K562 (cell line): ENCODE data around the gene PRDX1. TPM values are rescaled to one million over a fixed set of nuclear protein-coding genes. Genes with fewer than 3 reads are reported as not detected.
A peak's percentile ranks its signal among the peaks of the same experiment; 100 is the strongest.

Experiments
- ATAC-seq: fragments of 200-7000 bp; cut with Tn5 transposase; 3 replicates; pipeline ENCODE4 v1.9.1; 2020; ENCODE audit warnings: moderate library complexity
- BruUV-seq: library from RNA; stranded (reverse); fragments of 400-500 nt; replicated peaks from 2 replicates; lab custom pipeline; 2021; lab: Mats Ljungman, UMichigan
- CTCF ChIA-PET: fragments of 300-600 bp; formaldehyde crosslinking; extraction: SDS; loops from one replicate; lab custom pipeline; 2021; ENCODE audit warnings: low intra/inter-chr PET ratio; lab: Yijun Ruan, JAX
- POLR2A ChIA-PET: fragments of 300-600, 350-650 bp; sonication (Branson Sonifier 250); formaldehyde crosslinking; extraction: SDS; loops from one replicate; lab custom pipeline; 2021; ENCODE audit warnings: antibody characterized with exemption, inconsistent platforms; lab: Yijun Ruan, JAX
- DNase-seq, 4 experiments: peaks; one replicate each; pipeline versions ENCODE4 v3.0.0 to v3.0.0-alpha.2; 2011 to 2018; ENCODE audit warnings: low spot score in 3 of 4, mixed read lengths in 3 of 4; ENCODE audit errors: extremely low read depth in 1 of 4
- FAIRE-seq: peaks from 2 replicates; lab custom pipeline; 2011; peaks lifted over from hg19 to GRCh38; lab: Jason Lieb, UNC
- H2AFZ ChIP-seq: 2 replicates; pipeline ENCODE4 v1.6.0; 2011; ENCODE audit warnings: low read depth, low read length, control low read depth, inconsistent platforms
- H3K27ac ChIP-seq: fragments of 200-600 bp; 3 replicates; pipeline ENCODE4 v1.8.0; 2011; ENCODE audit warnings: low read depth, mild to moderate bottlenecking, control low read depth, inconsistent platforms, low read length, moderate library complexity, mixed read lengths; ENCODE audit errors: extremely low read depth
- H3K27me3 ChIP-seq, 2 experiments: fragments of 300-600 bp in 1 of 2; 2 replicates in 1 of 2; 3 replicates in 1 of 2; pipeline versions ENCODE4 v1.6.0 to v1.8.0; 2011; ENCODE audit warnings: inconsistent platforms in 2 of 2, low read length in 2 of 2, mild to moderate bottlenecking in 1 of 2, mixed read lengths in 1 of 2, moderate library complexity in 1 of 2; ENCODE audit not compliant: control insufficient read depth in 2 of 2, insufficient read depth in 2 of 2
- H3K36me3 ChIP-seq: fragments of 300-600 bp; 3 replicates; pipeline ENCODE4 v1.8.0; 2011; ENCODE audit warnings: mild to moderate bottlenecking, low read length, inconsistent platforms; ENCODE audit not compliant: control insufficient read depth, insufficient read depth
- H3K4me1 ChIP-seq, 2 experiments: fragments of 200-600 bp in 1 of 2; replicated peaks in 1 of 2; 2 replicates in 1 of 2; 3 replicates in 1 of 2; pipeline versions ENCODE4 v1.5.1 to v1.8.0; 2011; ENCODE audit warnings: inconsistent platforms in 2 of 2, low read length in 2 of 2, mild to moderate bottlenecking in 1 of 2, mixed read lengths in 1 of 2, moderate library complexity in 1 of 2; ENCODE audit not compliant: control insufficient read depth in 2 of 2, insufficient read depth in 2 of 2
- H3K4me2 ChIP-seq: 2 replicates; pipeline ENCODE4 v1.6.1; 2011; ENCODE audit warnings: low read length, control low read depth, inconsistent platforms, mixed read lengths; ENCODE audit not compliant: insufficient read depth
- H3K4me3 ChIP-seq: fragments of 200-600 bp; sonication (generic), shearing (Covaris generic); 2 replicates; pipeline ENCODE4 v1.5.1; 2016; ENCODE audit warnings: control low read depth, inconsistent platforms
- H3K79me2 ChIP-seq: fragments of 200-600 bp; 3 replicates; pipeline ENCODE4 v1.8.0; 2011; ENCODE audit warnings: low read length, inconsistent platforms; ENCODE audit not compliant: control insufficient read depth, insufficient read depth
- H3K9ac ChIP-seq, 2 experiments: 2 replicates each; pipeline versions ENCODE4 v1.6.0 to v1.6.1; 2011; ENCODE audit warnings: low read depth in 2 of 2, low read length in 2 of 2, control low read depth in 1 of 2, inconsistent platforms in 1 of 2, mild to moderate bottlenecking in 1 of 2, mixed read lengths in 1 of 2; ENCODE audit not compliant: insufficient read depth in 1 of 2
- H3K9me1 ChIP-seq: one replicate; pipeline ENCODE4 v1.6.0; 2011; ENCODE audit warnings: inconsistent platforms, mild to moderate bottlenecking, low read length, moderate library complexity; ENCODE audit not compliant: control insufficient read depth, insufficient read depth
- H3K9me3 ChIP-seq: replicated peaks from 2 replicates; pipeline ENCODE4 v1.5.1; 2011; ENCODE audit warnings: low read depth, low read length, inconsistent platforms; ENCODE audit not compliant: control insufficient read depth, insufficient read depth
- H4K20me1 ChIP-seq: replicated peaks from 2 replicates; pipeline ENCODE4 v1.6.1; 2011; ENCODE audit warnings: low read length, inconsistent platforms, mixed read lengths; ENCODE audit not compliant: control insufficient read depth, insufficient read depth
- E2F6 ChIP-seq, 2 experiments: IDR thresholded peaks; 2 replicates each; pipeline ENCODE4 v1.6.1; 2011; ENCODE audit warnings: borderline replicate concordance in 1 of 2, control low read depth in 1 of 2, low read depth in 1 of 2, low read length in 1 of 2, mild to moderate bottlenecking in 1 of 2, mixed read lengths in 1 of 2, moderate library complexity in 1 of 2; ENCODE audit not compliant: insufficient read depth in 1 of 2, insufficient read length in 1 of 2, poor library complexity in 1 of 2, severe bottlenecking in 1 of 2; ENCODE audit errors: extremely low read depth in 1 of 2
- E4F1 ChIP-seq: fragments of 250-450 bp; sonication (Bioruptor Pico); IDR thresholded peaks from 2 replicates; pipeline ENCODE4 v1.5.0; 2021; ENCODE audit warnings: mild to moderate bottlenecking, borderline replicate concordance
- ESRRB ChIP-seq: fragments of 250-450 bp; sonication (Bioruptor Pico); IDR thresholded peaks from 2 replicates; pipeline ENCODE4 v1.5.0; 2020; ENCODE audit warnings: mild to moderate bottlenecking, moderate library complexity, borderline replicate concordance
- ZBTB17 ChIP-seq: fragments of 450-650 bp; formaldehyde crosslinking; IDR thresholded peaks from 2 replicates; pipeline ENCODE4 v1.4.0; 2020; ENCODE audit warnings: mild to moderate bottlenecking
- WGBS: fragments of 100-300 bp; shearing (Covaris generic); methylation state at CpG from one replicate; pipeline ENCODE4 v1.1.6; 2016; ENCODE audit warnings: low coverage, mixed read lengths; ENCODE audit not compliant: insufficient coverage; ENCODE audit errors: missing lambda C conversion rate; 5-methylcytosine and 5-hydroxymethylcytosine counted together
- in situ Hi-C: fragments of 300-500 bp; cut with MboI; formaldehyde crosslinking; loops from 4 replicates; pipeline ENCODE4 v1.15.0; 2018; ENCODE audit warnings: inconsistent platforms, mixed read lengths
- intact Hi-C: fragments of 100-400 bp; cut with micrococcal nuclease; formaldehyde crosslinking; loops from 2 replicates; pipeline ENCODE4 v1.14.2; 2022
- polyA plus RNA-seq, 8 experiments: library from polyadenylated mRNA; depleted of rRNA in 4 of 8; stranded (reverse) in 5 of 8; unstranded in 3 of 8; fragments of >200 nt; fragmentation: Nextera tagmentation in 2 of 8; fragmentation: Illumina TruSeq in 1 of 8; extraction: Ambion mirVana in 2 of 8; extraction: Trizol in 1 of 8; gene quantifications; 2 replicates each; pipeline versions ENCODE4 v1.2.1 to v1.2.3, GENCODE V29; 2011 to 2014; ENCODE audit warnings: inconsistent platforms in 1 of 8, missing spikeins in 1 of 8
- total RNA-seq, 7 experiments: library from RNA; depleted of rRNA in 6 of 7; stranded (reverse); fragments of >200 nt in 6 of 7; fragmentation: Illumina TruSeq in 2 of 7; extraction: Trizol in 2 of 7; gene quantifications; 2 replicates each; pipeline versions ENCODE4 v1.2.1 to v1.2.3, GENCODE V29; 2011 to 2021; ENCODE audit warnings: low replicate concordance in 1 of 7
- TF ChIP-seq, protein P1 (sequence below): fragments of 450-650 bp; IDR thresholded peaks from 2 replicates; pipeline ENCODE4 v1.6.1; 2016; ENCODE audit warnings: mild to moderate bottlenecking, moderate library complexity

The PRDX1 gene
- total and polyA plus RNA-seq, 9 of the 15 experiments (the other 6 are each of a cell fraction or from before 2014, with no cell fraction given) = 748 to 2,388 (median 1,045) TPM

- H3K27ac ChIP-seq = no peak overlapping the region
- H4K20me1 ChIP-seq = peaks cover 21% of the 10 kb centered on the region
- H3K4me2 ChIP-seq = no peak overlapping the region
- WGBS = 84% methylated on average over 4 of the region's 4 CpGs
- ChIA-PET CTCF (no interaction called here), POLR2A (interaction anchor here (0.5 to 4.8 kb wide), 9 partner anchors 9 to 798 kb away, joined by 3 to 31 read pairs (median 4); partner anchors contain the start of genes CCDC163 and NASP)
- no peaks in the 10 kb centered on the region for H3K9me3 ChIP-seq
- peaks cover 80% of the 10 kb centered on the region for H3K36me3 ChIP-seq
- peak overlapping the region in 1 of 2 experiments; percentile 29; a peak in 1 of 4 replicates for H3K9ac ChIP-seq
- peaks cover 12 to 13% of the 10 kb centered on the region in 2 experiments for H3K4me1 ChIP-seq
- in situ Hi-C loops = no loop called here
- H3K4me3 ChIP-seq = no peak overlapping the region
- H3K27me3 ChIP-seq = no peaks in the 10 kb centered on the region
- no peaks in the 10 kb centered on the region for H3K9me1 ChIP-seq
- no peak for DNase-seq
- no peak overlapping the region for H2AFZ ChIP-seq
- BruUV-seq = no TSS peak
- H3K79me2 ChIP-seq = peaks cover 63% of the 10 kb centered on the region
- ATAC-seq = no peak
- no peak for FAIRE-seq
- intact Hi-C loops = no loop called here
- TF ChIP-seq ZBTB17 (CRISPR knock-in tag) (no peak), ESRRB (CRISPR knock-in tag) (no peak), E2F6 (IDR thresholded peaks at IDR 0.05; ENCODE audit: borderline replicate concordance in 1 of 2, extremely low read depth in 1 of 2, insufficient read depth in 1 of 2, insufficient read length in 1 of 2, low read depth in 1 of 2, low read length in 1 of 2, poor library complexity in 1 of 2, severe bottlenecking in 1 of 2) (no peak), E4F1 (CRISPR knock-in tag) (no peak)
- TF ChIP-seq, protein P1, sequence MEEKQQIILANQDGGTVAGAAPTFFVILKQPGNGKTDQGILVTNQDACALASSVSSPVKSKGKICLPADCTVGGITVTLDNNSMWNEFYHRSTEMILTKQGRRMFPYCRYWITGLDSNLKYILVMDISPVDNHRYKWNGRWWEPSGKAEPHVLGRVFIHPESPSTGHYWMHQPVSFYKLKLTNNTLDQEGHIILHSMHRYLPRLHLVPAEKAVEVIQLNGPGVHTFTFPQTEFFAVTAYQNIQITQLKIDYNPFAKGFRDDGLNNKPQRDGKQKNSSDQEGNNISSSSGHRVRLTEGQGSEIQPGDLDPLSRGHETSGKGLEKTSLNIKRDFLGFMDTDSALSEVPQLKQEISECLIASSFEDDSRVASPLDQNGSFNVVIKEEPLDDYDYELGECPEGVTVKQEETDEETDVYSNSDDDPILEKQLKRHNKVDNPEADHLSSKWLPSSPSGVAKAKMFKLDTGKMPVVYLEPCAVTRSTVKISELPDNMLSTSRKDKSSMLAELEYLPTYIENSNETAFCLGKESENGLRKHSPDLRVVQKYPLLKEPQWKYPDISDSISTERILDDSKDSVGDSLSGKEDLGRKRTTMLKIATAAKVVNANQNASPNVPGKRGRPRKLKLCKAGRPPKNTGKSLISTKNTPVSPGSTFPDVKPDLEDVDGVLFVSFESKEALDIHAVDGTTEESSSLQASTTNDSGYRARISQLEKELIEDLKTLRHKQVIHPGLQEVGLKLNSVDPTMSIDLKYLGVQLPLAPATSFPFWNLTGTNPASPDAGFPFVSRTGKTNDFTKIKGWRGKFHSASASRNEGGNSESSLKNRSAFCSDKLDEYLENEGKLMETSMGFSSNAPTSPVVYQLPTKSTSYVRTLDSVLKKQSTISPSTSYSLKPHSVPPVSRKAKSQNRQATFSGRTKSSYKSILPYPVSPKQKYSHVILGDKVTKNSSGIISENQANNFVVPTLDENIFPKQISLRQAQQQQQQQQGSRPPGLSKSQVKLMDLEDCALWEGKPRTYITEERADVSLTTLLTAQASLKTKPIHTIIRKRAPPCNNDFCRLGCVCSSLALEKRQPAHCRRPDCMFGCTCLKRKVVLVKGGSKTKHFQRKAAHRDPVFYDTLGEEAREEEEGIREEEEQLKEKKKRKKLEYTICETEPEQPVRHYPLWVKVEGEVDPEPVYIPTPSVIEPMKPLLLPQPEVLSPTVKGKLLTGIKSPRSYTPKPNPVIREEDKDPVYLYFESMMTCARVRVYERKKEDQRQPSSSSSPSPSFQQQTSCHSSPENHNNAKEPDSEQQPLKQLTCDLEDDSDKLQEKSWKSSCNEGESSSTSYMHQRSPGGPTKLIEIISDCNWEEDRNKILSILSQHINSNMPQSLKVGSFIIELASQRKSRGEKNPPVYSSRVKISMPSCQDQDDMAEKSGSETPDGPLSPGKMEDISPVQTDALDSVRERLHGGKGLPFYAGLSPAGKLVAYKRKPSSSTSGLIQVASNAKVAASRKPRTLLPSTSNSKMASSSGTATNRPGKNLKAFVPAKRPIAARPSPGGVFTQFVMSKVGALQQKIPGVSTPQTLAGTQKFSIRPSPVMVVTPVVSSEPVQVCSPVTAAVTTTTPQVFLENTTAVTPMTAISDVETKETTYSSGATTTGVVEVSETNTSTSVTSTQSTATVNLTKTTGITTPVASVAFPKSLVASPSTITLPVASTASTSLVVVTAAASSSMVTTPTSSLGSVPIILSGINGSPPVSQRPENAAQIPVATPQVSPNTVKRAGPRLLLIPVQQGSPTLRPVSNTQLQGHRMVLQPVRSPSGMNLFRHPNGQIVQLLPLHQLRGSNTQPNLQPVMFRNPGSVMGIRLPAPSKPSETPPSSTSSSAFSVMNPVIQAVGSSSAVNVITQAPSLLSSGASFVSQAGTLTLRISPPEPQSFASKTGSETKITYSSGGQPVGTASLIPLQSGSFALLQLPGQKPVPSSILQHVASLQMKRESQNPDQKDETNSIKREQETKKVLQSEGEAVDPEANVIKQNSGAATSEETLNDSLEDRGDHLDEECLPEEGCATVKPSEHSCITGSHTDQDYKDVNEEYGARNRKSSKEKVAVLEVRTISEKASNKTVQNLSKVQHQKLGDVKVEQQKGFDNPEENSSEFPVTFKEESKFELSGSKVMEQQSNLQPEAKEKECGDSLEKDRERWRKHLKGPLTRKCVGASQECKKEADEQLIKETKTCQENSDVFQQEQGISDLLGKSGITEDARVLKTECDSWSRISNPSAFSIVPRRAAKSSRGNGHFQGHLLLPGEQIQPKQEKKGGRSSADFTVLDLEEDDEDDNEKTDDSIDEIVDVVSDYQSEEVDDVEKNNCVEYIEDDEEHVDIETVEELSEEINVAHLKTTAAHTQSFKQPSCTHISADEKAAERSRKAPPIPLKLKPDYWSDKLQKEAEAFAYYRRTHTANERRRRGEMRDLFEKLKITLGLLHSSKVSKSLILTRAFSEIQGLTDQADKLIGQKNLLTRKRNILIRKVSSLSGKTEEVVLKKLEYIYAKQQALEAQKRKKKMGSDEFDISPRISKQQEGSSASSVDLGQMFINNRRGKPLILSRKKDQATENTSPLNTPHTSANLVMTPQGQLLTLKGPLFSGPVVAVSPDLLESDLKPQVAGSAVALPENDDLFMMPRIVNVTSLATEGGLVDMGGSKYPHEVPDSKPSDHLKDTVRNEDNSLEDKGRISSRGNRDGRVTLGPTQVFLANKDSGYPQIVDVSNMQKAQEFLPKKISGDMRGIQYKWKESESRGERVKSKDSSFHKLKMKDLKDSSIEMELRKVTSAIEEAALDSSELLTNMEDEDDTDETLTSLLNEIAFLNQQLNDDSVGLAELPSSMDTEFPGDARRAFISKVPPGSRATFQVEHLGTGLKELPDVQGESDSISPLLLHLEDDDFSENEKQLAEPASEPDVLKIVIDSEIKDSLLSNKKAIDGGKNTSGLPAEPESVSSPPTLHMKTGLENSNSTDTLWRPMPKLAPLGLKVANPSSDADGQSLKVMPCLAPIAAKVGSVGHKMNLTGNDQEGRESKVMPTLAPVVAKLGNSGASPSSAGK = no peak
Observed at GRCh38 chr1:45516465-45516864, 5.2 kb downstream of the PRDX1 start.
